OCI-M2 (cell line): ENCODE measurements around the gene ANAPC2.

Experiments used
- DNase-seq: peaks from one replicate; lab custom pipeline; 2025; ENCODE audit not compliant: unreplicated experiment; lab: John Stamatoyannopoulos, UW

The ANAPC2 gene

GRCh38 chr9:137194909-137195308, 6.5 kb upstream of the ANAPC2 start:
- DNase-seq: no peak

GRCh38 chr9:137194388-137194787, 6.0 kb upstream of the ANAPC2 start:
- DNase-seq: no peak

- DNase-seq: no peak
Observed at GRCh38 chr9:137193771-137194170, 5.4 kb upstream of the ANAPC2 start.

- no peak for DNase-seq
Observed at GRCh38 chr9:137192859-137193258, 4.5 kb upstream of the ANAPC2 start.

GRCh38 chr9:137192448-137192780, 4.1 kb upstream of the ANAPC2 start:
- DNase-seq: no peak

- no peak for DNase-seq
Observed at GRCh38 chr9:137191691-137192447, 3.5 kb upstream of the ANAPC2 start.

- no peak for DNase-seq
Observed at GRCh38 chr9:137191245-137191644, 2.9 kb upstream of the ANAPC2 start.

GRCh38 chr9:137190315-137190856, 2.0 kb upstream of the ANAPC2 start:
- no peak for DNase-seq

GRCh38 chr9:137189297-137190295, 1.2 kb upstream of the ANAPC2 start:
- no peak for DNase-seq

GRCh38 chr9:137188086-137188489, 272 bp downstream of the ANAPC2 start:
- DNase-seq: no peak

GRCh38 chr9:137187386-137187785, 974 bp downstream of the ANAPC2 start:
- DNase-seq: no peak

GRCh38 chr9:137186385-137186784, 2.0 kb downstream of the ANAPC2 start:
- no peak for DNase-seq

GRCh38 chr9:137185921-137186320, 2.4 kb downstream of the ANAPC2 start:
- DNase-seq: no peak

GRCh38 chr9:137184881-137185660, 3.3 kb downstream of the ANAPC2 start:
- DNase-seq: no peak

- DNase-seq: no peak
Observed at GRCh38 chr9:137183980-137184595, 4.3 kb downstream of the ANAPC2 start.

GRCh38 chr9:137182836-137183235, 5.5 kb downstream of the ANAPC2 start:
- no peak for DNase-seq

GRCh38 chr9:137181680-137182079, 6.7 kb downstream of the ANAPC2 start:
- no peak for DNase-seq

- no peak for DNase-seq
Observed at GRCh38 chr9:137180491-137180890, 7.9 kb downstream of the ANAPC2 start.

- DNase-seq: no peak
Observed at GRCh38 chr9:137179761-137180160, 8.6 kb downstream of the ANAPC2 start.

- no peak for DNase-seq
Observed at GRCh38 chr9:137178939-137179630, 9.3 kb downstream of the ANAPC2 start.
